ENCODE data around the gene AP1G1.

Gene AP1G1

GRCh38 chr16:71808593-71809459 lies at the start of gene AP1G1:
AP1G1 (minus strand) TSS chr16:71808834; CDS start chr16:71789479, 19,355 bp downstream.
- TF ChIP-seq, protein P1, sequence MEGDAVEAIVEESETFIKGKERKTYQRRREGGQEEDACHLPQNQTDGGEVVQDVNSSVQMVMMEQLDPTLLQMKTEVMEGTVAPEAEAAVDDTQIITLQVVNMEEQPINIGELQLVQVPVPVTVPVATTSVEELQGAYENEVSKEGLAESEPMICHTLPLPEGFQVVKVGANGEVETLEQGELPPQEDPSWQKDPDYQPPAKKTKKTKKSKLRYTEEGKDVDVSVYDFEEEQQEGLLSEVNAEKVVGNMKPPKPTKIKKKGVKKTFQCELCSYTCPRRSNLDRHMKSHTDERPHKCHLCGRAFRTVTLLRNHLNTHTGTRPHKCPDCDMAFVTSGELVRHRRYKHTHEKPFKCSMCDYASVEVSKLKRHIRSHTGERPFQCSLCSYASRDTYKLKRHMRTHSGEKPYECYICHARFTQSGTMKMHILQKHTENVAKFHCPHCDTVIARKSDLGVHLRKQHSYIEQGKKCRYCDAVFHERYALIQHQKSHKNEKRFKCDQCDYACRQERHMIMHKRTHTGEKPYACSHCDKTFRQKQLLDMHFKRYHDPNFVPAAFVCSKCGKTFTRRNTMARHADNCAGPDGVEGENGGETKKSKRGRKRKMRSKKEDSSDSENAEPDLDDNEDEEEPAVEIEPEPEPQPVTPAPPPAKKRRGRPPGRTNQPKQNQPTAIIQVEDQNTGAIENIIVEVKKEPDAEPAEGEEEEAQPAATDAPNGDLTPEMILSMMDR (conservative IDR thresholded peaks at IDR 0.05): no peak
- peak within 1 kb of the TSS; percentile 89 for H3K27ac ChIP-seq

GRCh38 chr16:71855937-71856662 lies 47.5 kb upstream of the AP1G1 start:
- TF ChIP-seq, protein P1 (conservative IDR thresholded peaks at IDR 0.05): no peak
- no peak overlapping the region for H3K27ac ChIP-seq

- TF ChIP-seq, protein P1 (conservative IDR thresholded peaks at IDR 0.05): no peak
- no peak overlapping the region for H3K27ac ChIP-seq
Measured at GRCh38 chr16:71854369-71854948, 45.8 kb upstream of the AP1G1 start.

- TF ChIP-seq, protein P1 (conservative IDR thresholded peaks at IDR 0.05): no peak
- H3K27ac ChIP-seq: no peak overlapping the region
Measured at GRCh38 chr16:71853413-71853812, 44.8 kb upstream of the AP1G1 start.

DNA sequence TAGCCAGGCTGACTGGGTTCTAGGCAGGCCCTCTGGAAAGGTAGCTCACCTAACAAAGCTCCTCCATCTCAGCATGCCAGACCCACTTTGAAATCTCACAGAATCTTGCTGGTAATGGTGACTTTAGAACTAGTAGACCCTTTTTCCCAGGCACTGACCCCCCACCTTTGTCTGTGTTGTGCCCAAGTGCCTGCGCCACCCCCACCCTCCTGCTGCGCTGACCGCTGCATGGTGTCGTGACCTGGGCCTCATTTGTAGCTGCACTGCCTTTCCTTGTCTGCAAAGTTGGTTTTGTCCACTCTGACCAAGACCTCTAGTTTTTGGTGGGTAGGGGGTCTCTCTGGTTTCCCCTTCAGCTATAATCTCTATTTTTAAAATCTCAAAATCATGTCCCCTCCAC lies 43.9 kb upstream of the AP1G1 start:
- TF ChIP-seq, protein P1 (conservative IDR thresholded peaks at IDR 0.05): no peak
- no peak overlapping the region for H3K27ac ChIP-seq

GRCh38 chr16:71852158-71852557 lies 43.5 kb upstream of the AP1G1 start:
- TF ChIP-seq, protein P1 (conservative IDR thresholded peaks at IDR 0.05): no peak
- H3K27ac ChIP-seq: no peak overlapping the region

- no peak overlapping the region for H3K27ac ChIP-seq
- TF ChIP-seq, protein P1 (conservative IDR thresholded peaks at IDR 0.05): no peak
Measured at GRCh38 chr16:71851746-71852145, 43.1 kb upstream of the AP1G1 start.
